Glomerular visceral epithelial cell (primary cell): ENCODE measurements around the gene EFCAB8.
"Not testable (repeated sequence)": the region's sequence is repeated elsewhere in the genome, so short reads cannot be mapped to it uniquely, and the experiment has no call there.

ENCODE experiments used
- DNase-seq: peaks from one replicate; pipeline ENCODE4 v3.0.0-alpha.2; 2016; ENCODE audit errors: extremely low spot score

EFCAB8 gene

DNA sequence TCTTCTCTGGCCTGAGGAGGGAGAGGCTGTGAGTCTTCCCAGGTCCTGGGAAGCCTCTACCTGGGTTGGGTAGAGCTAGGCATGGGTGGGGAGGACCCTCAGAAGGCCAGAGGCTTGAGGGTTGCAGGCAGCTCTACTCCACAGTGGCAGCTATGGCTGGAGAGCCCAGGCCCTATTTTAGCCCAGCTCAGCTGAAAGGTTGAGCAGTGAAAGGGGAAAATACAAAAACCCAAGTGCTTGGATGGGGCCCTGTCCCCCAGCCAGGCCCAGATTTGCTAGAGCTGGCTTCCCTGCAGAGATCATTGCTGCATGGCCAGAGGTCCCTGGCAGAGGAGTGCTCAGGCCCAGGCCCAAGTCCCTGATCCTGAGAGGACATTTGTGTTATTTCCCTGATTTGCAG, 99.9 kb downstream of the EFCAB8 start:
- no peak for DNase-seq

DNA sequence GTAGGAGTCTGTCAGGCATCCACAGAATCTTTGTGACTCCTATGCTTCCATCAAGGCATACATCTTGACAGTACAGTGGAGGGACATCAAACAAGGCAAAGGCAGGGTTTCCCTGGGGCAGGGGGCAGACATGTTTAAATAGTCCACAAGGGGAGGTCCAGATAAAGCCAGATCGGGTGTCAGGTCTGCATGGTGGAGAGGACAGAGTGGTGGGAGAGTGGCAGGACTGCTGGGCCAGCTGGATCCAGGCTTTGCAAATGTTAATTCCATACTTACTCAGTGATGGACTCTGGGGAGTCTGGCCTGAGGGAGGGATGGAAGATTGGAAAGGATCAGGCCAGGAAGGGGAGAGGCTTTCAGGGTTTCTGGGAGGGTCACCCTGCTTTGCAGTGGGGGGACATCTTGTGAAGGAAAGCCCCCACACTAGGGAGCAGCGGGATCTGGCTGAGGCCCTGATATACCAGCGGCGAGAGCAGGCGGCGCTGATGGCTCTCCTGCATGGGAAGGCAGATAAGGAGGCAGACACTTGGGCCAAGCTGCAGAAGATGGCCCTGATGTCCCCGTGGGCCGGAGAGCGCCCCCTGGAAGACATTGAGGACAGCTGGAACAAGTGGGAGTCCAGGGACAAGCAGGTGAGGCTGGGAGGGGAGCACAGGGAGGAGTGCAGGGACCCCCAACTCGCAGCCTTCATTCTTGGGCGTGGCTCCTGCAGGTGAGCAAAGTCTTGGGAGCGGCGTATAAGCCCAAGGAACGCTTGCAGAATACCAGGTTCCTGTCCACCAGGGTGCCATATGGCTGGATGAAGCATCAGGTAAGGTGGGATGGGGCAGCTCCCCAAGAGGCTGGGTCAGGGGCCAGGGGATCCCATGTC, 100.9 kb downstream of the EFCAB8 start:
- DNase-seq = no peak

DNA sequence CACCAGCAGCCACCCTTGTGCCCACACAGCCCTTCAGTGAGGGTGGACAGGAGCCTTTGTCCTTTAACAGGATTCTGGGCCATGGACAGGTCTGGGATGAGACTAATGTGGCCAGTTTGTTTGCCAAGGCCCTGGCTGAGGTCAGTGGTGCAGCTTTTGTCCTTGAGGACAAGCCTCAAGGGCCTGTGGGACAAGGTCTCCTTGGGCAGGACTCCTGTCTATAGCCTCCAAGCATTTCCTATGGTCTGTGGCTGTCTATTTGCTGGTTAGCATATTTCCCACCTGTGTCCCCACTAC, 101.4 kb downstream of the EFCAB8 start:
- DNase-seq = no peak

DNA sequence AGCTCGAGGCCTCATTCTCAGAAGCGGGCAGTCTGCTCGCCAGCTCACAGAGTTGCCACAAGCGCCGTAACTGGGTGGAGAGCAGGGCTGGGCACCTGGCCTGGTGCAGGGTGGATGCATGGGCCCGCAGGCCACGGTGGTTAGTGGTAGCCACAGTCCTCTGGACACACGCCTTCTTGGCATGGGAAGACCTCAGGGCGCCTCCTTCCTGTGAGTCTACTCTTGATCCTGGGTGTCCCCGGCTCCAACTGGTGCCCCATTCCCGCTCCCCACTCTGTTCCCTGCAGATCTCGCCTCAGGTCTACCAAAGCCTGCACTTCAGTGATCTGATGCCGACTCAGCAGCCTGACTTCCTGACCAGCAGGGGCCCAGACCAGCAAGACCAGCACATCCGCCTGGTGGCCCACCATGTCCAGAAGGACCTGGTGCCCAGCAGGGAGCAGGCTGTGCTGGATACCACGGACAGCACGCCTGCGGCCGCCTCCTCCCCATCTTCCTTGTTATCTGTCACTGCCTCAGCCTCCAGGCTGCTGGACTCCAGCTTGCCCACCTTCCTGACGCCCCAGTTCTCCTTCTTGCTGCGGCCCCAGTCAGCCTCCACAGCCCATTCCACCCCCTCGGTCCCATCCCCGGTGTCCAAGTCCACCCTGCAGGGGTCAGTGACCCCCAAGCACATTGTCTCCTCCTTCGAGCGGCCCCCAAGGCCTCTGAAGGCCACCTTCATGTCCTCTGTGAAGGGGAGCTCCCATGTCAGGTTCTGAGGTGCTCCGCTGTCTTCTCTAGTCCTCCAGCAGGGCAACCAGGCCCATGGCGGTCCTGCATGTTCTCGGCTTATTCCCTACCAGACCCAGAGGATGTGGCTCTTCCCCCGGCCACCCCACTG, 102.4 kb downstream of the EFCAB8 start:
- no peak for DNase-seq

DNA sequence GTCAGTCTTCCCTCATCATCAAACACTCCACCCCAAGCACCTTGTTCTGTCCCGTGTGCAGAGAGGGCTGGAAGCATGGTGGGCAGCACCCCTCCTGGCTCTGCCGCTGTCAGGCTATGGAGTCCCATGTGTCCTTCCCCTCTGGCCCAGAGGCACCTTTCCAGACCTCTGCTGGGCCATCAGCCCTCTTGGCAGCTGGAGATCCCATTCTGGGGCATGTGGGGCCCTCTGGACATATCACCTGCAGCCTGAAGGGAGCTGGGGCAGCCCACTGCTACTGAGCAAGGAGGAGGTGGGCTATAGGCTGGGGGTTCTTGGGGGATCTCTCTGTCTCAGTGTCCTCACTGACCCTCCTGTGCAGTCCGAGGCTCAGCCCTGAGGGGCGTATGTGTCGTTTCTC, 103.3 kb downstream of the EFCAB8 start:
- DNase-seq = no peak

DNA sequence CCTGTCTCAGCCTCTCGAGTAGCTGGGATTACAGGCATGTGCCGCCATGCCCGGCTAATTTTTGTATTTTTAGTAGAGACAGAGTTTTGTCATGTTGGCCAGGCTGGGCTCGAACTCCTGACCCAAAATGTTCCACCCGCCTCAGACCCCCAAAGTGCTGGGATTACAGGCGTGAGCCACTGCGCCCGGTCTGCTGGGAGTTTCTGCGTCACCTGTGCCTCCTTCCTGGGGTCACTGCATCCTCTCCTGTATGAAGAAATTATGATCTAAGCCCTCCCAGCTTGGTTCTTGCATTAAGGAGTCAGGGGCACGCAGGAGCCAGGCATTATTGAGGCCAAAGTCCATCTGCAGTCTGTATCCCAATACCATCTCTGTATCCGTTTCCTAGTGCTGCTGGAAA, 103.9 kb downstream of the EFCAB8 start:
- not testable (repeated sequence) for DNase-seq

DNA sequence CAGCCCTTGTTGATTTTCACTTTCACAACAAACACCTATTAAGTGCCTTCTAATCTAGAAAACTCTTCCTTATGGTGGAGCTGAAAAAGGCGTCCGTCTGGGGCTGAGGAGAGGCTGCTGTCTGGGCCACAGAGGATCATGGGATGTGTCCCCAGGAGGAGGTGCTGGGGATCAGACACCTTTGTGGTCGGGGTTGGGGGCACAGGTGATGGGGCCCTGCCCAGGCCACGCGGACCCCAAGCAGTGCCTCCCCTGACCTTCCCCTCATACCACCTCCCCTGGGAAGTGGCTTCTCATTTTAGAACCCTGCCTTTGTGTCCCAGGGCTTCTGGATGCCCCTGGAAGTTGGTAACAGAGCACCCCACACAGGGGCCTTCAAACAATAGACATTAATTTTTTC, 104.5 kb downstream of the EFCAB8 start:
- no peak for DNase-seq

DNA sequence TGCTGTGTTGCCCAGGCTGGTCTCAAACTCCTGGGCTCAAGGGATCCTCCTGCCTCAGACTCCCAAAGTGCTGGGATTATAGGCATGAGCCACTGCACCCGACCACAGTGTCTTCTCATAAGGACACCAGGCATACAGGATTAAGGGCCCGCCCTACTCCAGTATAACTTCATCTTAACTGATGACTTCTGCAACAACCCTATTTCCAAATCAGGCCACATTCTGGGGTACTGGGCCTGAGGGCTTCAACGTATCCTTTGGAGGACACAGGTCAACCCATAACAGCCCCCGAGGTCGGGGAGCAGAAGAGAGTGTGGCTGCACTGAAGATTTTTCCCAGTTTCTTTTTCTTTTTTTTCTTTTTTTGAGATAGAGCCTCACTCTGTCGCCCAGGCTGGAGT, 105.9 kb downstream of the EFCAB8 start:
- DNase-seq = no peak

DNA sequence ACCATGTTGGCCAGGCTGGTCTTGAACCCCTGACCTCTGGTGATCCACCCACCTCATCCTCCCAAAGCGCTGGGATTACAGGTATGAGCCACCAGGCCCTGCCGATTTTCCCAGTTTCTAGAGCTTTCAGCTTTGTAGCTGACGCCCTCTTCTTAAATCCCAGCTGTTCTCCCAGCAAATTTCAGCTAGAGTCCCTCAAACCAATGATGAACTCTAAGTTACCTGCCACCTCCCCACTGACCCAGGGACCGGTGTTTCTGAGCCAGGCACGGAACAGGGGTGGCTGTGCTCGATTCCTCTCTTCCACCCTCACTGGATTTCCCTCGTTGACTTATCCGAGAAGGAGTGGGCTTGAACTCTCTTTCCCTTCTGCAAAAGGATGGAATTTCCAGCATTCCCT, 106.4 kb downstream of the EFCAB8 start:
- DNase-seq = no peak

DNA sequence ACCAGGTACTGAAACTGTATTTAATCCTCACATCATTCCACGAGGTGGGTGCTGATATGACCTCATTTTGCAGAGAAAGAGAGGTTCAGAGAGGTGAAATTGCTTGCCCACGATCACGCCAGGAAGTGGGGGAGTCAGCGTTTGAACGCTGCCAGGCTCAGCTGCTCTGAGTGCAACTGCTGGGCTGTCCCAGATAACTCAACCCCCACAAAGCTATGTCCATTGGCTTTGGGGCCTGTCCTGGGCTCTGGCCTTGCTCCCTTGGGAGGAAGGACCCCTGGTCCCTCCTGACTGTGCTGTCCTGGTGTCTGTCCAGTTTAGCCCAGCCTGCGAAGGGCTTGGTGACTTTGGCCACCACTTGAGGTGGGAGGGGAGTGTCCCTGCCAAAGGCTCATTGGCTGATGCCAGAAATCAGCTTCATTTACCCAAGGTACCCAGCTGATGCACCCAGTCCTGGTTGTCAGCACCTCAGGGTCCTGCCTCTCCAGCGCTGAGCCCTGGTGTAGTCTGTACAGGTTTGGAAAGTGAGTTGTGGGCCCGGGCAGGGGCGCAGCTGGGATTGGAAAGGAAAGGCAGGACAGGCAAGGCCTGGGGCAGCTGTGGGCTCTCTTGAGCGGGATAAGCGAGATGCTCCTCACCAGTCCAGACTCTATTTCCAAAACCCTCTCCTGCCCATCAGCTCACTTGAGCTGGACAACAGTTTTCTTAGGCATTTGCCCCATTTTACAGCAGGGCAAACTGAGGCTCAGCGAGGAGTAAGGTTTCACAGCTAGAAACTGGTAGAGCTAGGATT, 107.1 kb downstream of the EFCAB8 start:
- DNase-seq = no peak

DNA sequence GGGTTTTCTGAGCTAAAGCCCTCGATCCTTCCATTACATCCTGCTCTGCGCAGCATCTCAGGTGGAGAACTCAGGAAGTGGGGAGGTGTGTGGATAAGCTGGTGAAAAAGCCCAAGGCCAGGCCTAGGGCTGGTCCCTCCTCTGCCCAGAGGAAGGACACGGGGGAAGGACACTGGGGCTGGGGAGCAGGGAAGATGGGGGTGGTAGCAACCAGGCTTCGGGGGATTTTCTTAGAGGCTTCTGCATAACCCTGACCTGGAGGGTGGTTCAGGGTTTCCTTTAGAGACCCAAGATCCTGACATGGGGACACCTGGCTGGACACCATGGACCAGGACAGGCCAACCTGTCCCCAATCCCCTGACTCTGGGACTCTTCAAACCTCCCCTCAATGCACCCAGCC, 107.7 kb downstream of the EFCAB8 start:
- DNase-seq = no peak

DNA sequence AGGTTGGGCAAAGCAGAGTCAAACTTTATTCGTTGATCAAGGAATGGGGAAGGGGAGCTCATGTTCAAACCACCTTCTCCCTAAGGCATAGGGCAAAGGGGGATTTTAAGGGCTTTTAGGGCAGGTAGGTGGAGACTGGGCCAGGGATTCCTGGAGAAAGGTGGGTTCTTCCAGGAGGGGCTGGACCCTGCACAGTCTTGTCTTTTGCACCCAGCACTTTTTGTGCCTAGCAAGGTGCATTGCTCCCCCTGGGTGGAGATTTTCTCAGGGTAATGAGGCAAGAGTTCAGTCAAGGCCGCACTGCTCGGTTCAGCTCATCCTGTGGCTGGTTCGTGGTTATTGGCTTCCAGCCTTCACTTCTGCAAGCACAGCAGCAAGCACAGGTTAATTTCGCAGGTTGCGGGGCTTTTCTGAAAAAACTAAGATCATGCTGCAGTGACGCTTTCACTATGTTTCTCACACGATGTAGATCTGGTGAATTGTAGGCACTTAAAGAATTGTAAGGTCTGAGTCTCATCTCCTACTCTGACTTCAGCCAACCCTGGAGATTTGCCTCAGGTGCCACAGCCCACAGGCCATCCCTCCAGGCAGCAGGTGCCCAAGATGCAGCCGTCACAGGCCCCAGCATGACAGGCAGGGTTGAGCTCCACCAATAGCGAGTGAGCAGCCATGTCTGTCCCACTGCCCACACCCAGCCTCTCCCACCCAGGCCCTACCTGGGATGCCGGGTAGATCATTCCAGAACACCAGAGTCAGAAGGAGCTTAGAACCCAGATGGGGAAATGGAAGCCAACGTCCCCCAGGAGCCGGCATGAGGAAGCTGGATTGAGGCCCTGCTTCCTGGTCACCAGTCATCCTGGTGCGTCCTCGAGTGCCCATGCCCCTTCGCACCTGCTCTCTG, 108.4 kb downstream of the EFCAB8 start:
- no peak for DNase-seq

DNA sequence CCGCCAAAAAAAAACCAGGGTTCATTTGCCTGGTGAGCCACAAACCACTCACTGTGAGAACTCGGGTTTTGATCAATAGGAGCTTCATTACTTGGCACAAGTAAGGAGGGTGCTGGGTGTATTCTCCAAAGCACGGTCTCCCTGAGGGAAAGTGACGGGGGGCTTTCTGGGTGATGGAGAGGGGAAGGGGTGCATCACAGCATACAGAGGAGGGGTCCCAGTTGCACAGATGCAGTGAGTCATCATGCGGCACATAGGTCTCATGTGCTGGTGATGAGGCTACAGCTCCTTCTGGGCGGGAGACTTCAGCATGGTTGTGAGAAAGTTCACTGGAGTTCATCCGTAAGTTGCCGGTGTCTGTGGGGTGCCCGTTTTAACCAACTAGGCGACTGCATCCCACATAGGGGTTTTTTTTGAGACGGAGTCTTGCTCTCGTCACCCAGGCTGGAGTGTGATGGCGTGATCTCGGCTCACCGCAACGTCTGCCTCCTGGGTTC, 109.3 kb downstream of the EFCAB8 start:
- no peak for DNase-seq

DNA sequence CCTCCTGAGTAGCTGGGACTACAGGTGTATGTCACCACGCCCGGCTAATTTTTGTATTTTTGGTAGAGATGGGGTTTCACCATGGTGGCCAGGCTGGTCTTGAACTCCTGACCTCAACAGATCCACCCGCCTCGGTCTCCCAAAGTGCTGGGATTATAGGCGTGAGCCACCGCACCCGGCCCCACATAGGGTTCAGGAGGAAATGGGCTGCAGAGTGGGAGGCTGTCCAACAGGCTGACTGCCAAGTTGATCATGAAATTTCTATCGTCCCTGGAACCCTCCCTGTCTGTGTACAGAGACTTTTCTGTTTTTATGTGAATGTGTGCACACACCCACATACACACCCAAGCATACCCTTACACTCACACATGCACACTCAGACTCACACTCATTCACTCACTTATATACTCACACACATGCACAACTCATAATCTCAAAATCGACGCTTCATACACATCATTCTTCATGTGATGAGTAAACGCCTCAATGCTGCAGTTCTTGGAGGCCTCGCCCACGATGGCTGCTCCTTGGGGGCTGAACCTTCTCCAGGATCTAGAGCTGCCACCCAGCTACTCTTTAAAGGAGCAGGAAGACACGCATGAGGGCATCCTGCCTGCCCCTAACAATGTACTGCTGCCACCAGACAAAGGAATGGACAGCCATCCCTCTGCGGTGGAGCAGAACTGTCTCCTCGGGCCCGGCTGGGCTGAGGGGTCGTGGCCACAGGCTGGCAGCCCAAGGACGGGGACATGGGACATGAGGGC, 109.9 kb downstream of the EFCAB8 start:
- DNase-seq = no peak

DNA sequence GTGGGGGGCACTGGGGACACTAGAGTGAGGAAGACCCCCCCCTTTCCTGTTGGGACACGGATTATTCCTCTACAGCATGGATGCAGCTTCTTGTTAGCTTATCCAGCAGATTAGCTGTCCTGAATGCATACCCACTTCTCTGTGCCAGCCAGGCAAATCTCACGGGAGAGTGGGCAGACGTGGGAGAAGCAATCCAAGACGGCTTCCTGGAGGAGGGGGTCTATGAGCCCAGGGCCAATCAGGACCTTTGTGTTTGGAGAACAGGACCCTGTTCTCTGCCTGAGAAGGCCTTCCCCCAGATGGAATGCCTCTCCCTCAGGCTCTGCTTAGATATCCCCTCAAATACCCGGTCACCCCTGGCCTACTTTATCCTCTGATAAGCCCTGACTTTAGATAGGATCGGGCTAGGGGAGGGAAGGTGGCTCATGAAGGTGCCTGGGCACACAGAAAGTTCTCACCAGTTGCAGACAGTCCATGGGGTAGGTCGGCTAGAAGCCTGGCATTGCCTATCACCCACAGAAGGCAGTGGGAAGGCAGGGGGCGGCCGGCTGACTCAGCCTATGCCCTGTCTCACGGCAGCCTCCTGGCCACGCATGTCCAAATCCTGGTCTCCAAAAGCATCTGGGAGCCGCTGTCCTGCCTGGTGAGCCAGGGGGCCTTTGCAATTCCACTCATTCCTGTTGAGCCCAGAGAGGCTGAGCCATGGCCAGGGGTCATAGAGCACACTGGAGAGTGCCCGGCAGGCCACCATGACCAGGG, 110.8 kb downstream of the EFCAB8 start:
- no peak for DNase-seq

DNA sequence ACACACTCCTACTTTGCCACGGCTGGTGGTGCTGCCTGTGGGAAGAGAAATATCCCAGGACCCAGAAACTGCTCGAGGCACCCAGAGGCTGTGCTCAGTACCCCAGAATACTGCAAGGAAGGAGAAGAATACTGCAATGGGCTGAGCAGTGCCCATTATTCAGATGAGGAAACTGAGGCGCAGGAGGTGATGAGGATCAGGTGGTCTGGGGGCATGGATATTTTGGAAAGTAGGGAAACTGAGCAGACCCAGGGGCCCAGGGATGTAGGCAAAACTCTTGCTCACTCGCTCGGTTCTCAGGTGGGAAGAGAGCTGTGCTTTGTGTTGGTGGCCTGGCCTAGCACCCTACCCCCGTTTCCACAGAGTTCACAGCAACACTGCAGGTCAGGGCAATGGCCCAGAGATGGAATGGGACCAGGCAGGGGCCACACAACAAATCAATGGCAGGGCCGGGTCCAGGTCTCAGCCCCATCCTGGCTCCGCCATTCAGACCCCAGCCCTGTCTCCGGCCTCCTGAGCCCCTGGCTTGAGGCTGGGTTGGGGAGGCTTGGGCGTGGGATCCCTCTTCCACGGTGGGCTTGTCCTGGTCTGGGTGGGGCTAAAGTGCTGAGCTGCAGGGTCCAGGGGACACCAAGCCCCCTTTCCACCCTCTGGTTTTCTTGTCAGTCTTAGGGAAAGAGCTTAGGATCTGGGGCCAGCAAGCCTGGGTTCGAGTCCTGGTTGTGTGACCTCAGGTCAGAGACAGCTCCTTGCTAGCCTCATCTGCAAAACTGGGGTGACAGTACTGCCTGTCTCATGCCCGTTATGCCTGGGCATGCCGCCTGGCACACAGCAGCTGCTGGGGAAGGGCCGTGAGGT, 111.6 kb downstream of the EFCAB8 start:
- no peak for DNase-seq

DNA sequence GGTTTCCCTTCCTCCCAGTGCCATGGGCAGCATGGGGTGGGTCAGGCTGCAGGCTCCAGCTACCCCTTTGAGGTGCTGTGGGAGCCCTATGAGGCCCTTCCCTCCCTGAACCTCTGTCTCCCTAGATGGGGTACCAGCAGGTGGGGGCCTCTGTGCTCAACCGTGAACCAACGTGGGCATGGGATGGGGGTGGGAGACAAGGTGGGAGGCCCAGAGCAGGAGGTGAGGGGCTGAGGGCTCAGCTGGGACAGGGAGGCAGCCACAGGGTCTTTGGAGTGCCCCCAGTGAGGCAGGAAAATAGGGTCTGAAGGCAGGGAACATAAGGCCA, 112.2 kb downstream of the EFCAB8 start:
- no peak for DNase-seq

DNA sequence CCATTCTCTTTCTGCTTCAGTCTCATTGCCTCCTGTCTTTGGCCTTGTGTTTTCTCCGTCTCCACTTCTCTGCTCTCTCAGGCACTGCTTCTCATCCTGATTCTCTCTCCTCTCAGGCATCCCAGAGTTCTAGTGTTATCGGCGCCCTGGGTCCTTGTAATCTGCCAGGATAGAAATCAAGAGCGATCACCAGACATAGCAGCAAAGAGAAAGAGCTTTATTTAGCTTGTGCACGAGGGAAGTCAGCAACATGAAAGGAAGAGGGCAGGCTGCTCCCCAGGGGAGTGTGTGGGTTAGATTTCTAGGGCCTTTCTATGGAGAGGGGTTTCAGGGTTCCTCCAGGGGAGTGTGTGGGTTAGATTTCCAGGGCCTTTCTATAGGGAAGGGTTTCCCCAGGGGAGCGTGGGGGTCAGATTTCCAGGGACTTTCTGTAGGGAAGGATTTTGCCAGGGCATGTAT, 113.0 kb downstream of the EFCAB8 start:
- DNase-seq = no peak
